ENCODE data around the gene KLHL1.

GRCh38 chr13:69676286-69676685 is 432.0 kb downstream of the KLHL1 start:
- no peak for TF ChIP-seq CTCF (IDR thresholded peaks at IDR 0.05)
- no peak for TF ChIP-seq POLR2A (IDR thresholded peaks at IDR 0.05)
- no peak for TF ChIP-seq EP300 (IDR thresholded peaks at IDR 0.05)
